Activated T-cell treated with anti-CD3 and anti-CD28 coated beads, Interleukin-2, amount 50 U/mL, for 24 hours (primary cell): ENCODE results near the gene KRT15.

Experiments
- DNase-seq: peaks from one replicate; pipeline ENCODE4 v3.0.0-alpha.2; 2020
- H3K27ac Mint-ChIP-seq: 2 replicates; pipeline ENCODE4 v1.8.0; 2020; ENCODE audit warnings: mild to moderate bottlenecking, mixed read lengths
- H3K27me3 Mint-ChIP-seq: 2 replicates; pipeline ENCODE4 v1.8.0; 2020; ENCODE audit warnings: mixed read lengths
- H3K36me3 Mint-ChIP-seq: 2 replicates; pipeline ENCODE4 v1.8.0; 2020; ENCODE audit warnings: low read depth, mixed read lengths
- H3K4me1 Mint-ChIP-seq: 2 replicates; pipeline ENCODE4 v1.8.0; 2020; ENCODE audit warnings: low read depth, mixed read lengths
- H3K4me3 Mint-ChIP-seq: 2 replicates; pipeline ENCODE4 v1.8.0; 2020; ENCODE audit warnings: mild to moderate bottlenecking, moderate library complexity, mixed read lengths
- H3K9me3 Mint-ChIP-seq: 2 replicates; pipeline ENCODE4 v1.8.0; 2020; ENCODE audit warnings: mixed read lengths

Gene KRT15

DNA sequence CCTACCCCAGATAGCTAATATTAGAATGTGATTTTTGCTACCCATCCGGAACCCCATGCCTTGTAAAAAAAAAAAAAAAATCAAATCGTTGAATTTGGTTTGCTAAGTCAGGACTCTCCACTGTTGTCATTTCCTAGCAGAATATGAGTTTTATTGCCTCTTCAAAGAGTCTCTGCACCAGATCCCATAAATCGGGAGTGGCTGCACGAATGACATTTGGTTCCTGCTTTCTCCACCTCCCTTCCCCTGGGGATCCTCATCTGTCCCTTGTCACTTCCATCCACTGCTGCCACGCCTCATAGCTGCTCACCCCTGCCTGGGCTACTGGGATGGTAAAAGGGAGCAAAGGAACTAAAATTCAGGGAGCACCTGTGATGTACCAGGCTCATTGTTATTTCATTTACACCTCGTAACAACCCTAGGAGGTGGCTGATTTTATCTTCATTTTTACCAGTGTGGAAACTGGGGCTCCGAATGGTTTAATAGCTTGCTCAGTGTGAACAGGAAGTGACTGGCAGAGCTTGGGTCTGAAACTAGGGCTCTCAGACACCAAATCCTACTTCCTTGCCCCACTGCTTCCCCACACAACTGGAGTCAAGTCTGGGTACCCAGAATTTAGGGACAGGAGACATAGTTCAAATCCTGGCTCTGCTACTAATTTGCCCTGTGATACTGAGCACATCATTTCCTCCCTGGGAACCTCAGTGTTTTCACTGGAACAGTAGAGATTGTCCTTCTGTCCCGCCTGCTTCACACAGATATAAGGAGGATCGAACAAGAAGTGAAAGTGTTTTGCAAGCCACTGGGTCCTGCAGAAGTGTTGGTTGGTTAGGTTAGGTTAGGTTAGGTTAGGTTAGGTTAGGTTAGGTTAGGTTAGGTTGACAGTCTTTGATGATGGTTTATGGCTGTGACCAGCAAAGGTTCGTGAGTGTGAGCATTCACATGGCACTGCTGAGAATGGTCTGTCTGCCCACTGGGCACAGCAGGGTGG is 28.4 kb downstream of the KRT15 start:
- no peak overlapping the region for H3K27ac Mint-ChIP-seq

DNA sequence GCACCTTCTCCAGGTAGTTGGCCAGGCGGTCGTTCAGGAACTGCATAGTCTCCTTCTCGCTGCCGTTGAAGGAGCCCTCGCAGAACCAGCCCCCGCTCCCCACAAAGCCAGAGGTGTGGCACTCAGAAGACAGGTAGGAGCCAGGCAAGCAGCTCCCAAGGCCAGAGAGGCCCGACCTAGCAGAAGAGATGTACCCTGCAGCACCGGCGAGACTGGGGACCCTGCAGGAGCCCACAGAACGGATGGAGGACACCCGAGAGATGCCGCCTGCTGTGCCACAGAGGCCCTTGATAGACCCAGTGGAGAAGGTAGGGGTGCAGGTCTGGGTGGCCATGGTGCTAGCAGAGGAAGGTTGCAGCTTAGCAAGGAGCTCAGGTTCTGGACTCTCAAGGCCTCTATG is 29.2 kb downstream of the KRT15 start, which contains the start of gene KRT36:
TSS of gene KRT36 (minus strand) at position 380 of the 400 bp plus-strand sequence. CDS start at position 334, 46 bp downstream.
- Mint-ChIP-seq H3K4me3 (no peak within 1 kb of the TSS), H3K27me3 (peaks cover 3% of the 10 kb centered on the region), H3K27ac (no peak within 1 kb of the TSS), H3K4me1 (peaks cover 5% of the 10 kb centered on the region), H3K36me3 (no peaks in the 10 kb centered on the region), H3K9me3 (no peaks in the 10 kb centered on the region)
- DNase-seq, result no peak

More for the DNA sequence above, 28.4 kb downstream of the KRT15 start:
- peaks cover 3% of the 10 kb centered on the region for H3K27me3 Mint-ChIP-seq
- no peaks in the 10 kb centered on the region for H3K9me3 Mint-ChIP-seq
- H3K36me3 Mint-ChIP-seq, result no peaks in the 10 kb centered on the region
- DNase-seq, result no peak
- H3K4me1 Mint-ChIP-seq, result peaks cover 5% of the 10 kb centered on the region
- no peak overlapping the region for H3K4me3 Mint-ChIP-seq

DNA sequence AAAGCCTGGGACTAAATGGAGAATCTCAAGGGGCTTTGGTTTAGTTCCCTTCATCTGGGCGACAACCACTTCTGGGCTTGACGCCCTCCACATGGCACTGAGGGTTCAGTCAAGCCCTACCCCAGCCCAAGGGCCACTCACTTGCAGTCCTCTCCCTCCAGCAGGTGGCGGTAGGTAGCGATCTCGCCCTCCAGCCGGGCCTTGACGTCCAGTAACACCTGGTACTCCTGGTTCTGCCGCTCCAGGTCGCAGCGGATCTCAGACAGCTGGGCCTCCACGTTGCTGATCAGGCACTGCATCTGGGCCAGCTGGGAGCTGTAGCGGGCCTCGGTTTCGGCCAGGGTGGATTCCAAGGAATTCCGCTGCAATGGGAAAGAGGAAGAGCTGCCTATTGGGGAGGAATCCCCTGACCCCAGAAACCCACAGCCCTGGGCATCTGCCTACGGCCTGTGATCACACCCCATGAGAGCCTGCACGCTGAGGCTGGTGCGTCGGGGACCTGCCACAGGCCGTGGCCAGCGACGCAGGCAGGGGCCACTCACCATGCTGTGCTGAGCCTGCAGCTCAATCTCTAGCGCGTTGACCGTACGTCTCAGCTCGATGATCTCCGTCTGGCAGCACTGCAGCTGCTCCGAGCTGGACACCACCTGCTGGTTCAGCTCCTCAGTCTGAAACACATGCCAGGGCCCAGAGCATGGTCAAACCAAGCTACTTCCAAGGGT is 31.7 kb downstream of the KRT15 start:
- H3K4me1 Mint-ChIP-seq, result peaks cover 5% of the 10 kb centered on the region
- no peaks in the 10 kb centered on the region for H3K36me3 Mint-ChIP-seq
- H3K9me3 Mint-ChIP-seq, result no peaks in the 10 kb centered on the region
- no peak overlapping the region for H3K27ac Mint-ChIP-seq
- H3K4me3 Mint-ChIP-seq, result no peak overlapping the region
- peak; percentile 59 for DNase-seq
- peaks cover 3% of the 10 kb centered on the region for H3K27me3 Mint-ChIP-seq

DNA sequence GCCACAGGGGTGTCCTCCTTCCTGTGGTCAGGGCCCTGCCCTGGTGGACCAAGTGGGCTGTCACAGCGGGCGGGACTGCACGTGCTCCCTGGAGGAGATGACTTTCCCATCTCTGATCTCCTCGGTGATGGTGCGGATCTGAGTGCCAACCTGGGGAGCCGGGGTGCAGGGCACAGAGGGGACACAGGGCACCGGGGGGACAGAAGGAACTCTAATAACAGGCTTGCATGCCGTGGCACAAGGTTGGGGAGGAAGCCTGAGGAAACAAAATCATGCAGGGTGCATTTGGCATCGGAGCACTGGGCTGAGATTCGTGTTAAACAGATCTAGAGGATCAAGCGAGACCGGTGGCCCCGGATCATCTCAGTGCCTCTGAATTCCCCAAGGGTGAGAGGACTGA is 32.4 kb downstream of the KRT15 start:
- H3K4me3 Mint-ChIP-seq, result no peak overlapping the region
- H3K27ac Mint-ChIP-seq, result no peak overlapping the region
- DNase-seq, result no peak
- H3K4me1 Mint-ChIP-seq, result peaks cover 5% of the 10 kb centered on the region
- peaks cover 3% of the 10 kb centered on the region for H3K27me3 Mint-ChIP-seq
- H3K9me3 Mint-ChIP-seq, result no peaks in the 10 kb centered on the region
- H3K36me3 Mint-ChIP-seq, result no peaks in the 10 kb centered on the region

DNA sequence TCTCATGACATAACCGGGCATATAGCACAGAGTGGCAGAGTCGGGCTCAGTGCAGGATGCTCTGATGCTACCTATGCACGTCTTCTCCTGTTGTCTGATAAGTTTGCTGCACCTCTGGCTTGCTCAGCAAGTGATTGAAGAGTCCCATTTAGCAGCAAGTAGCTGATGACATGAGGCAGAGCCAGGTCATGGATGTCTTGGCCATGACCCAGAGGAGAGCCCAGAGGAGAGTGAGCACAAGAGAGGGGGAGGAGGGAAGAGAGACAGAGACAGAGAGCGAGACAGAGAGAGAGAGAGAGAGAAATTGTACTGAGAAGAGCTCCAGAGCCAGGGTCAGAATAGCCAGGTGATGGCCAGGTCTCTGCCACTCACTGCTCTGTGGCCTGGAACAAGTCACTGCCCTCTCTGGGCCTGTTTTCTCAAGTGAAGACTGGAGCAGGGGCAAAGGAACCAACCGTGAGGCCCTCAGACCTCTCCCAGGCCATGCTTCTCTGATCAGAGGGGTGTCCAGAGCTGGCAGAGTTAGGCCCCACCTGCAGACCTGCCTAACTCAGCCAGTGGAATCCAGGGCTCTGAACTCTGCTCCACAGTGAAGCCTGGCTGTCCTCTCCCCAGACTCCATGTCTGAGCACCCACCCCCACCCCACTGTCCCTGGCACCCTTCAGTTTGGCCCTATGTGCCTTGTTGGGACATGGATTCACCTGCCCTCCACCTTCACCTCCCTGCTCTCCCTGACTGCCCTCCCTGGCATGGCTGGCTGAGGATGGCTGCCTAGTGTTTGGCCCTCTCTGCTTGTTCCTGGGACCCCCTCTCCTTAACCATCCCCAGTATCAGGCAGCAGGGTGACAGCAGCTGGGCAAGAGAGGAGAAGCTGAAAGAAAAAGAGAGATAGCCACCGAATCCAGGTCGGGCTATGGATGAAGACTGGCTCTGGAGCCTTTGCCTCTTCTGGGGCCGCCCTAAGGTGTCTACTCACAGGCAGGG is 33.5 kb downstream of the KRT15 start:
- DNase-seq, result no peak
- Mint-ChIP-seq H3K4me1 (peaks cover 3% of the 10 kb centered on the region), H3K36me3 (no peaks in the 10 kb centered on the region), H3K27me3 (peaks cover 3% of the 10 kb centered on the region), H3K4me3 (no peak overlapping the region), H3K27ac (no peak overlapping the region), H3K9me3 (no peaks in the 10 kb centered on the region)

DNA sequence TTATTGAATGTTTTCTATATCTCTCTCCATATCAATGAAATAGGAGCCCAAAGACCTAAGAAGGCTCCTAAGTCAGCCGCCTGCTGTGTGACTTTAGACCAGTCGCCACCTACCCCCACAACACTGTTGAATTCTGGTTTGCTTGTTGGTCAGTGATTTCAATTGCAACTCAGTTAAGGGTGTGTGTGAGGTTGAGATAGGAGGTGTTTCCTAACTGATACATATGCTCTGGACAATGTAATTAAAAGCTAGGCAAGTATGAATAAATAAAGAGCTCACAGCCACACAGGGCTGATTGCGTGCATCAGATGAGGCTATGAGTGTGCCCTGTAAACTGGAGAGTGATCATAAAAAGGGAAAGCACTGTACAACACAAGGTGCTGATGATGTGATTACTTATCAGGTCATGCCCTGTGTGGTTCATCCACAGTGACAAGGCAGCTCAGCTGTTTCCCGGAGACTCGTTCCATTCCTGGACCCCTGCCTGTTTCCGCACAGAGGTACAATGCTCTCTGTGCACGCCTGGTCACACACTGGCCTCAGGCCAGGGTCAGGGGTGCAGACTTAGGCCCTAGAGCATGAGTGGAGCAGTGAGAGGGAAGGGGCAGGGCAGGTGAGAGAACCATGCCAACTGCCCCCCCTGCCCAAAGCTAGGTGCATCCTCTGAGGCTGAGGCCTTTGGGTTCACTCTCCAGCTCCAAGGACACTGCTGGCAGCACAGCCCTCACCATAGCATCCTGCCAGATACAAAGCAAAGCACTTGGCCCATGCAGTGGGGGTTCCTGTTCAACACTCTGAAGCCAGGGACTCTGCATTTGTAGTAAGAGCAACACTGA is 34.5 kb downstream of the KRT15 start:
- no peaks in the 10 kb centered on the region for H3K9me3 Mint-ChIP-seq
- H3K4me1 Mint-ChIP-seq, result no peaks in the 10 kb centered on the region
- no peak for DNase-seq
- H3K36me3 Mint-ChIP-seq, result no peaks in the 10 kb centered on the region
- no peak overlapping the region for H3K27ac Mint-ChIP-seq
- peaks cover 3% of the 10 kb centered on the region for H3K27me3 Mint-ChIP-seq
- no peak overlapping the region for H3K4me3 Mint-ChIP-seq

DNA sequence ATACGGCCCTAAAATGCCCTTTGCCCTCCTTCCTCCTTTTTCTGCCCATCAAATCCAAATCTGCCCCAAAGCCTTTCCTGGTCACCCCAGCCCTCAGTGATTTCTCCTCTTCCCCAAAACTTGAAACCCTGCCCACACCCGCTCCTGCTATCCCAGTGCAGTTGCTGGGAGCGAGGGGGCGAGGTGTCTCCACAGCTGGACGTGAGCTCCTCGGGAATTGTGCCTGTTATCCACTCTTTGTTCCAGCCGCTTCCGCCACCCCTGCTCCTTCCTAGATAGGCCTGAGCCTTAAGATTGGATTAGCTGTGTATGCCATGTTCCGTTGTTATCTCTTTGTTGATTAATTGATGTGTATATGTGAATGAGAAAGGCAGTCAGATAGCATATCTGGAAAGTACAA is 35.2 kb downstream of the KRT15 start:
- Mint-ChIP-seq H3K4me1 (no peaks in the 10 kb centered on the region), H3K4me3 (no peak overlapping the region), H3K9me3 (no peaks in the 10 kb centered on the region), H3K27me3 (peaks cover 3% of the 10 kb centered on the region), H3K36me3 (no peaks in the 10 kb centered on the region), H3K27ac (no peak overlapping the region)
- no peak for DNase-seq

DNA sequence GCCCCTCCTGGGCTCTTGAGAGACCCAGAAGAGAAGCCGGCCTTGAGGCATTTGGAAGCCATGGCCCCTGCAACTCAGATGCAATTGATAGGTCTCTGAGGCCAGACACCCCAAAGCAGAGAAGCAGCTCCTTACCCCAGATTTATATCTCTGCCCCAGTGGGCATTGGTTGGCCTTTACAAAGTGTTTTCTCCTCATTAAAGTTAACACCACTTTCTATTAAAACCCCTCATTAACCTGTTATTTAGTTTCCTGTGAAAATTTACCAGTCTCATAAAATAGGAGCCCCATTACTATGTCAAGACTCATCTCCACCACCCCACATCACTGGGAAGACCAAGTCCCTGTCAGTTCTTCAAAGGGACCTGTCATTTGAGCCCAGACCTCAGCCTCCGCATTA is 37.7 kb downstream of the KRT15 start, which contains the start of gene KRT35:
TSS of gene KRT35 (minus strand) at position 116 of the 400 bp plus-strand sequence. CDS start at position 62, 54 bp downstream.
- Mint-ChIP-seq H3K9me3 (no peaks in the 10 kb centered on the region), H3K27ac (no peak within 1 kb of the TSS), H3K36me3 (no peaks in the 10 kb centered on the region), H3K27me3 (no peaks in the 10 kb centered on the region), H3K4me3 (no peak within 1 kb of the TSS), H3K4me1 (no peaks in the 10 kb centered on the region)
- no peak for DNase-seq

DNA sequence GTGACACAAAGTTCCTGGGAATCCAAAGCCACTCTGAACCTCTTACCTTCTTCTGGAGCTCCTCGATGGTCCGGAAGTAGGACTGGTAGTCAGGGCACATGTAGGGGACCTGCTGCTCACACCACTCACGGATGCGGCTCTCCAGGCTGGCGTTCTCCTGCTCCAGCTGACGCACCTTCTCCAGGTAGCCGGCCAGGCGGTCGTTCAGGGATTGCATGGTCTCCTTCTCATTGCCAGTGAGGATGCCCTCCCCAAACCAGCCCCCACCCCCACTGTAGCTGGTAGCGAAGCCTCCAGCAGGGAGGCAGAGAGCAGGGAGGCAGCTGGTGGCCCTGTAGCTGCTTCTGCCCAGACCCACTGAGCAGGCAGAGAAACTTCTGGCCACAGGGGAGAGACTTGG is 38.1 kb downstream of the KRT15 start:
- H3K9me3 Mint-ChIP-seq, result no peaks in the 10 kb centered on the region
- H3K27me3 Mint-ChIP-seq, result no peaks in the 10 kb centered on the region
- no peak overlapping the region for H3K27ac Mint-ChIP-seq
- H3K4me3 Mint-ChIP-seq, result no peak overlapping the region
- no peak for DNase-seq
- no peaks in the 10 kb centered on the region for H3K4me1 Mint-ChIP-seq
- H3K36me3 Mint-ChIP-seq, result no peaks in the 10 kb centered on the region

DNA sequence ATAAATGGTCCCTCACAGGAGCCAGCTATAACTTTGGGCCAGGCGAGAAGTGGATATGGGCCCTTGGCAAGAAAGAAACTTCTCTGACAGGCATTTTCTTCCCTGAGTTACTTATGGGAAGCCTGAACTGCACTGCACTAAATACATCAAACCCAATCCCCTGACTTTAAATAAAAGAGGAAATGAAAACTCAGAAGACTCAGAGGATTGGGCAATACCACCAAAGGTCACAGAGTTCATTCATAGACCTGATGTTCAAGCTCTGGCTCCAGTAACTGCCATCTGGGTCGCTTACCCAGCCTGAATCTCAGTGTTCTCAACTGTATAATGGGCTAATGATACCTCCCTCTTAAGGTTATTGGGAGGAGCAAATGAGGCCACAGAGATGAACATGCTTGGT is 38.6 kb downstream of the KRT15 start:
- Mint-ChIP-seq H3K27me3 (no peaks in the 10 kb centered on the region), H3K4me1 (no peaks in the 10 kb centered on the region), H3K27ac (no peak overlapping the region), H3K4me3 (no peak overlapping the region), H3K36me3 (no peaks in the 10 kb centered on the region), H3K9me3 (no peaks in the 10 kb centered on the region)
- DNase-seq, result no peak

DNA sequence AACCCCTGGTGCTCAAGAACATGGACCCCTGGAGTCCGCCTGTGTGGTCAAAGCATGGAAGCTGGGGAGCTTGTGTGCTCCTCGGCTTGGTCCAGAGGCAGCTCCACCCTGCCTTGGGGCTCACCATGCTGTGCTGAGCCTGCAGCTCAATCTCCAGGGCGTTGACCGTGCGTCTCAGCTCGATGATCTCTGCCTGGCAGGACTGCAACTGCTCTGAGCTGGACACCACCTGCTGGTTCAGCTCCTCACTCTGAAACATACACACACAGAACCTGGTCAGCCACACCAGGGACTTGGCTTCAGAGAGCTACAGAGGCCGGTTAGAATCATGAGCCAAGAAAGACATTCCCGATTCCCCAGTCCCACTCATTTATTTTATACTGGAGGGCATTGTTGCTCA is 40.5 kb downstream of the KRT15 start:
- H3K4me3 Mint-ChIP-seq, result no peak overlapping the region
- no peaks in the 10 kb centered on the region for H3K36me3 Mint-ChIP-seq
- no peaks in the 10 kb centered on the region for H3K4me1 Mint-ChIP-seq
- H3K27me3 Mint-ChIP-seq, result no peaks in the 10 kb centered on the region
- no peaks in the 10 kb centered on the region for H3K9me3 Mint-ChIP-seq
- H3K27ac Mint-ChIP-seq, result no peak overlapping the region
- DNase-seq, result no peak

DNA sequence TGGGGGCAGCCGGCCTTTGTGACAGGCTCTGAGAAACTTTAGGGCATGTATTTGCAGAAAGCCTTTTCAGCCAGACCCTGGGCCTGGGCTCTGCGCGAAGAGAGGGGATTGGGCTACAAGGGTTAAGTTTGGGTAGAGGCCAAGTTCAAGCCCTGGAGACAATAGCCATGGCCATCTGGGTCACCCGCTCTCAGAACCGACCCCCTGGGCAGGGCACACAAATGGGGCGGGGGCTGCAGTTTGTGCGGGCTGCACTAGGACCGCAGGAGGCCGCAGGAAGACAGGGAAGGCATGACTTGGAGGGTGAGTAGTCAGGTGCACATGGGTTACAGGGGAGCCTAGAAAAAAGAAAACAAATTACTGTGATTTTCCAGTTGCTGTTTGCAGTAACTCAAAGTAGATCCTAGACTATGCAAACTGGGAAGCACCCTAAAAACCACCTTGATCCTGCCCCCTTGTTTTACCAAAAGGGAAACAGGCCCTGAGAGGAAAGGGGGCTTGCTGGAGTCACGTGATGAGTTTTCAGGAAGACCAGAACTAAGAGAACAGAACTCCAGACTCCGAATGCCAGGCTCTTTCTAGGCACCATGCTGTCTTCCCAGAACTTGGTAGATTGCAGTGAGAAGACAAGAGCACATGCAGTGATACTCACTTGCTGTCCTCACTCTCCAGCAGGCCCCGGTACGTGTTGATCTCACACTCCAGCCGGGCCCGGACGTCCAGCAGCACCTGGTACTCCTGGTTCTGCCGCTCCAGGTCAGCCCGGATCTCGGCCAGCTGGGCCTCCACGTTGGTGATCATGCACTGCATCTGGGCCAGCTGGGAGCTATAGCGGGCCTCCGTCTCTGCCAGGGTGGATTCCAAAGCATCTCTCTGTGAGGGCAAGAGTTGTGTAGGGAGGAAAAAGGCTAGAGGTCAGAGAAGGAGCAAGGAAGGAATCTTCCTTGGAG is 41.5 kb downstream of the KRT15 start:
- H3K4me1 Mint-ChIP-seq, result no peaks in the 10 kb centered on the region
- no peak overlapping the region for H3K4me3 Mint-ChIP-seq
- H3K36me3 Mint-ChIP-seq, result no peaks in the 10 kb centered on the region
- no peak for DNase-seq
- no peaks in the 10 kb centered on the region for H3K9me3 Mint-ChIP-seq
- no peak overlapping the region for H3K27ac Mint-ChIP-seq
- no peaks in the 10 kb centered on the region for H3K27me3 Mint-ChIP-seq
